GM12878 (cell line): ENCODE data around the gene MPPED1. TPM values are rescaled to one million over a fixed set of nuclear protein-coding genes. Genes with fewer than 3 reads are reported as not detected.

Experiments
- ATAC-seq: fragments of 200-7000 bp; cut with Tn5 transposase; 3 replicates; pipeline ENCODE4 v1.9.1; 2020; ENCODE audit warnings: mild to moderate bottlenecking, moderate library complexity
- BruUV-seq: library from RNA; stranded (reverse); fragments of 400-500 nt; replicated peaks from 2 replicates; lab custom pipeline; 2021; lab: Mats Ljungman, UMichigan
- CTCF ChIA-PET: fragments of 300-600 bp; sonication (Branson Sonifier 250); formaldehyde crosslinking; extraction: SDS; loops from one replicate; lab custom pipeline; 2021; ENCODE audit warnings: inconsistent platforms; lab: Yijun Ruan, JAX
- POLR2A ChIA-PET: fragments of 350-600 bp; formaldehyde crosslinking; extraction: SDS; loops from one replicate; lab custom pipeline; 2021; ENCODE audit warnings: inconsistent platforms; lab: Charles Lee
- RAD21 ChIA-PET: fragments of 300-600 bp; sonication (Branson Sonifier 250); formaldehyde crosslinking; loops from one replicate; lab custom pipeline; 2023; ENCODE audit warnings: antibody characterized with exemption; ENCODE audit not compliant: unreplicated experiment; lab: Charles Lee
- SMC1A ChIA-PET: fragments of 300-600 bp; sonication (Branson Sonifier 250); formaldehyde crosslinking; loops from one replicate; lab custom pipeline; 2023; ENCODE audit not compliant: unreplicated experiment, uncharacterized antibody; lab: Charles Lee
- DNase-seq: peaks from one replicate; pipeline ENCODE4 v3.0.0-alpha.2; 2011; ENCODE audit warnings: low read depth, low spot score
- FAIRE-seq: peaks from 3 replicates; lab custom pipeline; 2011; peaks lifted over from hg19 to GRCh38; lab: Jason Lieb, UNC
- H2AFZ ChIP-seq: 2 replicates; pipeline ENCODE4 v1.6.0; 2011; ENCODE audit warnings: low read depth, low read length, control low read depth; ENCODE audit not compliant: control insufficient read depth
- H3K27ac ChIP-seq: 2 replicates; pipeline ENCODE4 v1.5.1; 2011; ENCODE audit warnings: control low read depth; ENCODE audit not compliant: control insufficient read depth, insufficient read depth
- H3K27me3 ChIP-seq, 2 experiments: replicated peaks in 1 of 2; 2 replicates each; pipeline versions ENCODE4 v1.6.0 to v1.6.1; 2011; ENCODE audit warnings: low read length in 1 of 2; ENCODE audit not compliant: control insufficient read depth in 2 of 2, insufficient read depth in 2 of 2
- H3K36me3 ChIP-seq, 2 experiments: 2 replicates each; pipeline ENCODE4 v1.5.1; 2011; ENCODE audit warnings: low read length in 1 of 2; ENCODE audit not compliant: control insufficient read depth in 2 of 2, insufficient read depth in 2 of 2
- H3K4me1 ChIP-seq: 2 replicates; pipeline ENCODE4 v1.6.1; 2011; ENCODE audit warnings: mild to moderate bottlenecking, low read length, moderate library complexity, mixed read lengths; ENCODE audit not compliant: control insufficient read depth, insufficient read depth
- H3K4me2 ChIP-seq: 2 replicates; pipeline ENCODE4 v1.6.0; 2011; ENCODE audit warnings: control low read depth; ENCODE audit not compliant: control insufficient read depth, insufficient read depth
- H3K4me3 ChIP-seq: fragments of 200-600 bp; sonication (generic); 2 replicates; pipeline ENCODE4 v1.5.1; 2016
- H3K79me2 ChIP-seq: 2 replicates; pipeline ENCODE4 v1.6.0; 2011; ENCODE audit warnings: low read length; ENCODE audit not compliant: control insufficient read depth, insufficient read depth
- H3K9ac ChIP-seq: 2 replicates; pipeline ENCODE4 v1.8.0; 2011; ENCODE audit warnings: low read length, control low read depth, mixed read lengths; ENCODE audit not compliant: control insufficient read depth, insufficient read depth
- H3K9me3 ChIP-seq: replicated peaks from 3 replicates; pipeline ENCODE4 v1.5.1; 2011; ENCODE audit warnings: mild to moderate bottlenecking, low read length; ENCODE audit not compliant: control insufficient read depth, insufficient read depth
- H4K20me1 ChIP-seq: 2 replicates; pipeline ENCODE4 v1.6.0; 2011; ENCODE audit not compliant: control insufficient read depth, insufficient read depth
- BCL11A ChIP-seq: IDR thresholded peaks from 2 replicates; pipeline ENCODE4 v1.6.1; 2011; ENCODE audit warnings: low read depth, low read length
- POLR2AphosphoS5 ChIP-seq: IDR thresholded peaks from 2 replicates; pipeline ENCODE4 v1.6.1; 2011; ENCODE audit warnings: mild to moderate bottlenecking, low read length, inconsistent platforms
- SMARCA5 ChIP-seq: fragments of 450-650 bp; IDR thresholded peaks from 2 replicates; pipeline ENCODE4 v1.6.1; 2017; ENCODE audit warnings: mild to moderate bottlenecking
- TCF3 ChIP-seq: IDR thresholded peaks from 2 replicates; pipeline ENCODE4 v1.6.1; 2012; ENCODE audit warnings: low read depth, mild to moderate bottlenecking, low read length, borderline replicate concordance; ENCODE audit not compliant: insufficient read depth
- ZNF384 ChIP-seq: IDR thresholded peaks from 2 replicates; pipeline ENCODE4 v1.6.1; 2012; ENCODE audit warnings: low read depth, mild to moderate bottlenecking, low read length, improper control_type of control experiment, borderline replicate concordance
- WGBS: methylation state at CpG from one replicate; pipeline ENCODE4 v1.1.6; 2016; ENCODE audit warnings: low lambda C conversion rate; ENCODE audit not compliant: insufficient replicate concordance, insufficient coverage; ENCODE audit errors: missing lambda C conversion rate; 5-methylcytosine and 5-hydroxymethylcytosine counted together
- in situ Hi-C: fragments of 300-500 bp; cut with MboI; formaldehyde crosslinking; loops from 9 replicates; pipeline ENCODE4 v1.14.3; 2018; ENCODE audit warnings: mixed read lengths
- intact Hi-C: fragments of 100-400 bp; cut with micrococcal nuclease; formaldehyde crosslinking; loops from one replicate; pipeline ENCODE4 v1.14.2; 2022; ENCODE audit not compliant: unreplicated experiment
- polyA plus RNA-seq, 11 experiments: library from polyadenylated mRNA; depleted of rRNA in 4 of 11; unstranded in 6 of 11; stranded (reverse) in 5 of 11; fragments of >200 nt; fragmentation: Nextera tagmentation in 4 of 11; fragmentation: Illumina TruSeq in 1 of 11; extraction: Ambion mirVana in 4 of 11; extraction: Trizol in 1 of 11; gene quantifications; 1 replicate in 1 of 11; 2 replicates in 10 of 11; pipeline versions ENCODE4 v1.2.1 to v1.2.3, GENCODE V29; 2011 to 2016; ENCODE audit warnings: inconsistent platforms in 2 of 11, missing spikeins in 2 of 11, low read depth in 1 of 11
- total RNA-seq, 4 experiments: library from RNA; depleted of rRNA in 3 of 4; stranded (reverse); fragments of >200 nt in 3 of 4; fragmentation: Illumina TruSeq in 1 of 4; extraction: Trizol in 1 of 4; gene quantifications; 2 replicates each; pipeline versions ENCODE4 v1.2.1 to v1.2.3, GENCODE V29; 2013 to 2021
- TF ChIP-seq, protein P1 (sequence below): fragments of 450-650 bp; formaldehyde crosslinking; IDR thresholded peaks from 2 replicates; pipeline ENCODE4 v1.4.0; 2020; ENCODE audit warnings: mild to moderate bottlenecking, moderate library complexity
- TF ChIP-seq, protein P2 (sequence below): fragments of 450-650 bp; IDR thresholded peaks from 2 replicates; pipeline ENCODE4 v1.6.1; 2016; ENCODE audit warnings: mild to moderate bottlenecking, moderate library complexity, borderline replicate concordance

The MPPED1 gene
- total and polyA plus RNA-seq, 10 of the 15 experiments (the other 5 are each of a cell fraction or from before 2014, with no cell fraction given) = 0.11 TPM; not detected in 9

DNA sequence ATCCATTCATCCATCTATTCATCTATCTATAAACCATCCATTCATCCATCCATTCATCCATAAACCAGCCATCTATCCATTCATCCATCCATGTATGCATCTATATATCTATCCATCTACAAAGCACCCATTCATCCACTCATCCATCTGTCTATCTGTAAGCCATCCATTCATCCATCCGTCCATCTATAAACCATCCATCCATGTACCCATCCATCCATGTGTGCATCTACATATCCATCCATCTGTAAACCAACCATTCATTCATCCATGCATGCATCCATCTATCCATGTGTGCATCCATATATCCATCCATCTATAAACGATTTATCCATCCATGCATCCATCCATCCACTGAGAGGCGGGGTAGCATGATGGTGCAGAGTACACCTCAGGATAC lies 58.4 kb downstream of the MPPED1 start (continued):
- TF ChIP-seq BCL11A = no peak

- Histone ChIP-seq H3K4me2 (no peak overlapping the region), H3K4me3 (no peak overlapping the region), H3K9me3 (no peaks in the 10 kb centered on the region), H2AFZ (no peak overlapping the region), H3K79me2 (no peaks in the 10 kb centered on the region), H3K27ac (no peak overlapping the region), H4K20me1 (no peaks in the 10 kb centered on the region), H3K36me3 (no peaks in the 10 kb centered on the region), H3K4me1 (no peaks in the 10 kb centered on the region), H3K9ac (no peak overlapping the region), H3K27me3 (no peaks in the 10 kb centered on the region; a peak in 3 of 4 replicates)
- no peak for FAIRE-seq
- ChIA-PET SMC1A (no interaction called here), POLR2A (no interaction called here), RAD21 (no interaction called here), CTCF (interaction anchor here (0.6 kb wide), 1 partner anchor 411 kb away, joined by 3 read pairs; no protein-coding TSS in a partner anchor)
- 42% methylated on average over 10 of the region's 10 CpGs for WGBS
- BruUV-seq = no TSS peak
- no peak for ATAC-seq
- DNase-seq = no peak
- in situ Hi-C loops = no loop called here
- TF ChIP-seq, protein P1, sequence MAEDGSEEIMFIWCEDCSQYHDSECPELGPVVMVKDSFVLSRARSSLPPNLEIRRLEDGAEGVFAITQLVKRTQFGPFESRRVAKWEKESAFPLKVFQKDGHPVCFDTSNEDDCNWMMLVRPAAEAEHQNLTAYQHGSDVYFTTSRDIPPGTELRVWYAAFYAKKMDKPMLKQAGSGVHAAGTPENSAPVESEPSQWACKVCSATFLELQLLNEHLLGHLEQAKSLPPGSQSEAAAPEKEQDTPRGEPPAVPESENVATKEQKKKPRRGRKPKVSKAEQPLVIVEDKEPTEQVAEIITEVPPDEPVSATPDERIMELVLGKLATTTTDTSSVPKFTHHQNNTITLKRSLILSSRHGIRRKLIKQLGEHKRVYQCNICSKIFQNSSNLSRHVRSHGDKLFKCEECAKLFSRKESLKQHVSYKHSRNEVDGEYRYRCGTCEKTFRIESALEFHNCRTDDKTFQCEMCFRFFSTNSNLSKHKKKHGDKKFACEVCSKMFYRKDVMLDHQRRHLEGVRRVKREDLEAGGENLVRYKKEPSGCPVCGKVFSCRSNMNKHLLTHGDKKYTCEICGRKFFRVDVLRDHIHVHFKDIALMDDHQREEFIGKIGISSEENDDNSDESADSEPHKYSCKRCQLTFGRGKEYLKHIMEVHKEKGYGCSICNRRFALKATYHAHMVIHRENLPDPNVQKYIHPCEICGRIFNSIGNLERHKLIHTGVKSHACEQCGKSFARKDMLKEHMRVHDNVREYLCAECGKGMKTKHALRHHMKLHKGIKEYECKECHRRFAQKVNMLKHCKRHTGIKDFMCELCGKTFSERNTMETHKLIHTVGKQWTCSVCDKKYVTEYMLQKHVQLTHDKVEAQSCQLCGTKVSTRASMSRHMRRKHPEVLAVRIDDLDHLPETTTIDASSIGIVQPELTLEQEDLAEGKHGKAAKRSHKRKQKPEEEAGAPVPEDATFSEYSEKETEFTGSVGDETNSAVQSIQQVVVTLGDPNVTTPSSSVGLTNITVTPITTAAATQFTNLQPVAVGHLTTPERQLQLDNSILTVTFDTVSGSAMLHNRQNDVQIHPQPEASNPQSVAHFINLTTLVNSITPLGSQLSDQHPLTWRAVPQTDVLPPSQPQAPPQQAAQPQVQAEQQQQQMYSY (CRISPR knock-in tag) = no peak
- TF ChIP-seq SMARCA5 (no peak), TCF3 (no peak), ZNF384 (no peak), POLR2AphosphoS5 (no peak)
- TF ChIP-seq, protein P2, sequence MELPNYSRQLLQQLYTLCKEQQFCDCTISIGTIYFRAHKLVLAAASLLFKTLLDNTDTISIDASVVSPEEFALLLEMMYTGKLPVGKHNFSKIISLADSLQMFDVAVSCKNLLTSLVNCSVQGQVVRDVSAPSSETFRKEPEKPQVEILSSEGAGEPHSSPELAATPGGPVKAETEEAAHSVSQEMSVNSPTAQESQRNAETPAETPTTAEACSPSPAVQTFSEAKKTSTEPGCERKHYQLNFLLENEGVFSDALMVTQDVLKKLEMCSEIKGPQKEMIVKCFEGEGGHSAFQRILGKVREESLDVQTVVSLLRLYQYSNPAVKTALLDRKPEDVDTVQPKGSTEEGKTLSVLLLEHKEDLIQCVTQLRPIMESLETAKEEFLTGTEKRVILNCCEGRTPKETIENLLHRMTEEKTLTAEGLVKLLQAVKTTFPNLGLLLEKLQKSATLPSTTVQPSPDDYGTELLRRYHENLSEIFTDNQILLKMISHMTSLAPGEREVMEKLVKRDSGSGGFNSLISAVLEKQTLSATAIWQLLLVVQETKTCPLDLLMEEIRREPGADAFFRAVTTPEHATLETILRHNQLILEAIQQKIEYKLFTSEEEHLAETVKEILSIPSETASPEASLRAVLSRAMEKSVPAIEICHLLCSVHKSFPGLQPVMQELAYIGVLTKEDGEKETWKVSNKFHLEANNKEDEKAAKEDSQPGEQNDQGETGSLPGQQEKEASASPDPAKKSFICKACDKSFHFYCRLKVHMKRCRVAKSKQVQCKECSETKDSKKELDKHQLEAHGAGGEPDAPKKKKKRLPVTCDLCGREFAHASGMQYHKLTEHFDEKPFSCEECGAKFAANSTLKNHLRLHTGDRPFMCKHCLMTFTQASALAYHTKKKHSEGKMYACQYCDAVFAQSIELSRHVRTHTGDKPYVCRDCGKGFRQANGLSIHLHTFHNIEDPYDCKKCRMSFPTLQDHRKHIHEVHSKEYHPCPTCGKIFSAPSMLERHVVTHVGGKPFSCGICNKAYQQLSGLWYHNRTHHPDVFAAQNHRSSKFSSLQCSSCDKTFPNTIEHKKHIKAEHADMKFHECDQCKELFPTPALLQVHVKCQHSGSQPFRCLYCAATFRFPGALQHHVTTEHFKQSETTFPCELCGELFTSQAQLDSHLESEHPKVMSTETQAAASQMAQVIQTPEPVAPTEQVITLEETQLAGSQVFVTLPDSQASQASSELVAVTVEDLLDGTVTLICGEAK = no peak
- intact Hi-C loops = no loop called here
Measured at GRCh38 chr22:43470941-43471585, 59.2 kb downstream of the MPPED1 start.
